Uterus (tissue), 2 donors: ENCODE results near the gene CILP2.

Experiments used
- POLR2A ChIP-seq, 2 donors: fragments of 450-650 bp; IDR thresholded peaks; one replicate each; pipeline ENCODE4 v1.6.1; 2016; ENCODE audit warnings: antibody characterized with exemption in 2 of 2, mild to moderate bottlenecking in 1 of 2, moderate library complexity in 1 of 2
- TF ChIP-seq, protein P1 (sequence below), 4 experiments: fragments of 200-600 bp in 2 of 4; fragments of 450-650 bp in 2 of 4; sonication (generic) in 2 of 4; IDR thresholded peaks; one replicate each; pipeline ENCODE4 v1.5.1; 2016 to 2019; ENCODE audit warnings: antibody characterized with exemption in 4 of 4, mild to moderate bottlenecking in 2 of 4, moderate library complexity in 1 of 4

DNA sequence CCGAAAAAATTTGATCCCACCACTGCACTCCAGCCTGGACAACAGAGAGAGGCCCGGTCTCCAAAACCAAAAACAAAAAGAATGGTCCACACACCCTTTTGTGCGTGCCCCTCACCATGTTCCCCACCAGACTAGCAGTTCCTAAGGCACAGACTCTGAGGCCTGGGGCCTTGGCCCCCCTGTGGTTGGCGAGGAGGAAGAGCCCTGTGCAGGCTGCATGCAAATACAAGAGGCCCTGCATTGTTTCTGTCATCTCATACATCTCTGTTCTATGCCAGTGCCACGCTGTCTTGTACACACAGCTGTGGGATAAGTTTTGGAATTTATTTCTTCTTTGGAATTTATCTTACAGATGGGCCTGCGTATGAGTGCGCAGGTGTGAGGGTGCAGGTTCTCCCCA is 14.0 kb upstream of the CILP2 start:
- no peak for TF ChIP-seq POLR2A (IDR thresholded peaks at IDR 0.05)
- TF ChIP-seq, protein P1, sequence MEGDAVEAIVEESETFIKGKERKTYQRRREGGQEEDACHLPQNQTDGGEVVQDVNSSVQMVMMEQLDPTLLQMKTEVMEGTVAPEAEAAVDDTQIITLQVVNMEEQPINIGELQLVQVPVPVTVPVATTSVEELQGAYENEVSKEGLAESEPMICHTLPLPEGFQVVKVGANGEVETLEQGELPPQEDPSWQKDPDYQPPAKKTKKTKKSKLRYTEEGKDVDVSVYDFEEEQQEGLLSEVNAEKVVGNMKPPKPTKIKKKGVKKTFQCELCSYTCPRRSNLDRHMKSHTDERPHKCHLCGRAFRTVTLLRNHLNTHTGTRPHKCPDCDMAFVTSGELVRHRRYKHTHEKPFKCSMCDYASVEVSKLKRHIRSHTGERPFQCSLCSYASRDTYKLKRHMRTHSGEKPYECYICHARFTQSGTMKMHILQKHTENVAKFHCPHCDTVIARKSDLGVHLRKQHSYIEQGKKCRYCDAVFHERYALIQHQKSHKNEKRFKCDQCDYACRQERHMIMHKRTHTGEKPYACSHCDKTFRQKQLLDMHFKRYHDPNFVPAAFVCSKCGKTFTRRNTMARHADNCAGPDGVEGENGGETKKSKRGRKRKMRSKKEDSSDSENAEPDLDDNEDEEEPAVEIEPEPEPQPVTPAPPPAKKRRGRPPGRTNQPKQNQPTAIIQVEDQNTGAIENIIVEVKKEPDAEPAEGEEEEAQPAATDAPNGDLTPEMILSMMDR (IDR thresholded peaks at IDR 0.05), result no peak
